ENCODE measurements around the gene ZFR2. TPM values are rescaled to one million over a fixed set of nuclear protein-coding genes. Genes with fewer than 3 reads are reported as not detected.

The ZFR2 gene
- polyA plus RNA-seq, 1 of the 3 experiments (the other 2 are of a cell fraction) = 0.44 TPM

GRCh38 chr19:3781603-3782002 is 87.2 kb downstream of the ZFR2 start:
- no peak overlapping the region for H3K4me2 ChIP-seq
- H3K4me3 ChIP-seq (ENCODE audit: low read depth in 2 of 2, low read length in 1 of 2) = no peak overlapping the region; a peak in 1 of 4 replicates
- DNase-seq = no peak
- POLR2A ChIA-PET = no interaction called here
- H3F3A ChIP-seq (replicated peaks; ENCODE audit: insufficient read depth) = no peaks in the 10 kb centered on the region
- H3K4me1 ChIP-seq (ENCODE audit: control insufficient read depth in 1 of 2, insufficient read depth in 2 of 2, low read depth in 1 of 2, low read length in 1 of 2) = no peaks in the 10 kb centered on the region; a peak in 1 of 4 replicates
- H3K27ac ChIP-seq (ENCODE audit: low read depth in 2 of 2, low read length in 1 of 2) = no peak overlapping the region
- H3K36me3 ChIP-seq (replicated peaks in 1 of 2; ENCODE audit: control insufficient read depth in 1 of 2, insufficient read depth in 2 of 2, low read length in 1 of 2) = no peaks in the 10 kb centered on the region
- no peaks in the 10 kb centered on the region for H3K79me2 ChIP-seq (ENCODE audit: insufficient read depth)
- no peaks in the 10 kb centered on the region for H4K20me1 ChIP-seq (ENCODE audit: insufficient read depth)
- CTCF ChIA-PET = interaction anchor here (1.1 to 2.9 kb wide), 3 partner anchors 39 to 67 kb away, joined by 3 to 10 read pairs (median 3); no protein-coding TSS in a partner anchor
- WGBS (ENCODE audit: low lambda C conversion rate) = 59% methylated on average over 2 of the region's 2 CpGs
- TF ChIP-seq GABPA (IDR thresholded peaks at IDR 0.05; ENCODE audit: low read depth) = no peak
- TF ChIP-seq EZH2phosphoT487 (IDR thresholded peaks at IDR 0.05; ENCODE audit: borderline replicate concordance, low read depth) = no peak
- no peak for TF ChIP-seq MEF2A (IDR thresholded peaks at IDR 0.05; ENCODE audit: borderline replicate concordance, low read depth)
- no peak for TF ChIP-seq MXI1 (IDR thresholded peaks at IDR 0.05; ENCODE audit: low read depth, low read length)
- TF ChIP-seq RFX5 (IDR thresholded peaks at IDR 0.05; ENCODE audit: low read length) = no peak
- no peak for TF ChIP-seq ZBTB33 (IDR thresholded peaks at IDR 0.05; ENCODE audit: borderline replicate concordance, low read depth)
- no peak for TF ChIP-seq FOXM1 (IDR thresholded peaks at IDR 0.05; ENCODE audit: low read depth)
- TF ChIP-seq, protein P1, sequence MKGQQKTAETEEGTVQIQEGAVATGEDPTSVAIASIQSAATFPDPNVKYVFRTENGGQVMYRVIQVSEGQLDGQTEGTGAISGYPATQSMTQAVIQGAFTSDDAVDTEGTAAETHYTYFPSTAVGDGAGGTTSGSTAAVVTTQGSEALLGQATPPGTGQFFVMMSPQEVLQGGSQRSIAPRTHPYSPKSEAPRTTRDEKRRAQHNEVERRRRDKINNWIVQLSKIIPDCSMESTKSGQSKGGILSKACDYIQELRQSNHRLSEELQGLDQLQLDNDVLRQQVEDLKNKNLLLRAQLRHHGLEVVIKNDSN (IDR thresholded peaks at IDR 0.05; ENCODE audit: borderline replicate concordance, low read depth) = no peak
- no peak for TF ChIP-seq JUND (IDR thresholded peaks at IDR 0.05)
- no peak for TF ChIP-seq TCF12 (IDR thresholded peaks at IDR 0.05)
- TF ChIP-seq FOXJ3 (CRISPR knock-in tag; IDR thresholded peaks at IDR 0.05) = no peak
- TF ChIP-seq FOSL2 (IDR thresholded peaks at IDR 0.05; ENCODE audit: borderline replicate concordance, low read depth) = no peak
- TF ChIP-seq EP300 (IDR thresholded peaks at IDR 0.05; ENCODE audit: borderline replicate concordance in 1 of 2, low read depth in 1 of 2, low read length in 1 of 2) = no peak
- TF ChIP-seq CHD2 (IDR thresholded peaks at IDR 0.05; ENCODE audit: low read length, partially characterized antibody) = no peak
- TF ChIP-seq POLR2AphosphoS5 (IDR thresholded peaks at IDR 0.05; ENCODE audit: low read depth, low read length) = no peak
- TF ChIP-seq NRF1 (IDR thresholded peaks at IDR 0.05; ENCODE audit: low read depth, low read length) = no peak
- TF ChIP-seq RXRA (IDR thresholded peaks at IDR 0.05; ENCODE audit: borderline replicate concordance, low read depth) = no peak
- TF ChIP-seq USF2 (IDR thresholded peaks at IDR 0.05; ENCODE audit: borderline replicate concordance, low read depth, low read length) = no peak
- TF ChIP-seq, protein P2, sequence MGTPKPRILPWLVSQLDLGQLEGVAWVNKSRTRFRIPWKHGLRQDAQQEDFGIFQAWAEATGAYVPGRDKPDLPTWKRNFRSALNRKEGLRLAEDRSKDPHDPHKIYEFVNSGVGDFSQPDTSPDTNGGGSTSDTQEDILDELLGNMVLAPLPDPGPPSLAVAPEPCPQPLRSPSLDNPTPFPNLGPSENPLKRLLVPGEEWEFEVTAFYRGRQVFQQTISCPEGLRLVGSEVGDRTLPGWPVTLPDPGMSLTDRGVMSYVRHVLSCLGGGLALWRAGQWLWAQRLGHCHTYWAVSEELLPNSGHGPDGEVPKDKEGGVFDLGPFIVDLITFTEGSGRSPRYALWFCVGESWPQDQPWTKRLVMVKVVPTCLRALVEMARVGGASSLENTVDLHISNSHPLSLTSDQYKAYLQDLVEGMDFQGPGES (IDR thresholded peaks at IDR 0.05; ENCODE audit: low read depth, low read length) = no peak
- H2AFZ ChIP-seq (ENCODE audit: low read depth) = no peak overlapping the region
- peaks cover 9% of the 10 kb centered on the region for H3K9me3 ChIP-seq
- no peak overlapping the region for H3K9ac ChIP-seq
- H3K9me2 ChIP-seq = no peaks in the 10 kb centered on the region
- H3K27me3 ChIP-seq (ENCODE audit: insufficient read depth) = peaks cover 48% of the 10 kb centered on the region
